Endothelial cell of umbilical vein (primary cell): ENCODE measurements around the gene HECW1. TPM values are rescaled to one million over a fixed set of nuclear protein-coding genes. Genes with fewer than 3 reads are reported as not detected.

Source experiments
- BruUV-seq: library from RNA; stranded (reverse); fragments of 400-500 nt; replicated peaks from 2 replicates; lab custom pipeline; 2021; lab: Mats Ljungman, UMichigan
- CTCF ChIA-PET: fragments of 300-600, 350-600 bp; sonication (Branson Sonifier 250); formaldehyde crosslinking; loops from one replicate; lab custom pipeline; 2021; ENCODE audit warnings: antibody characterized with exemption, inconsistent platforms; lab: Charles Lee
- POLR2A ChIA-PET: fragments of 300-600, 350-600 bp; sonication (Branson Sonifier 250); formaldehyde crosslinking; loops from one replicate; lab custom pipeline; 2021; ENCODE audit warnings: antibody characterized with exemption, inconsistent platforms; lab: Charles Lee
- DNase-seq: peaks from one replicate; pipeline ENCODE4 v3.0.0-alpha.2; 2011; ENCODE audit warnings: low read depth, low spot score
- FAIRE-seq: peaks from 2 replicates; lab custom pipeline; 2011; peaks lifted over from hg19 to GRCh38; lab: Jason Lieb, UNC
- H2AFZ ChIP-seq: 2 replicates; pipeline ENCODE4 v1.6.0; 2012; ENCODE audit warnings: low read depth, low read length, control low read depth, inconsistent platforms
- H3K27ac ChIP-seq: 2 replicates; pipeline ENCODE4 v1.5.1; 2011; ENCODE audit warnings: low read depth, mild to moderate bottlenecking, control low read depth, low read length, moderate library complexity; ENCODE audit not compliant: insufficient read depth
- H3K27me3 ChIP-seq, 2 experiments: 2 replicates each; pipeline versions ENCODE4 v1.6.0 to v1.6.1; 2011; ENCODE audit warnings: low read length in 2 of 2, mixed read lengths in 1 of 2; ENCODE audit not compliant: control insufficient read depth in 2 of 2, insufficient read depth in 2 of 2
- H3K36me3 ChIP-seq, 2 experiments: 2 replicates in 1 of 2; 3 replicates in 1 of 2; pipeline ENCODE4 v1.5.1; 2011; ENCODE audit warnings: low read length in 2 of 2, mild to moderate bottlenecking in 1 of 2, moderate library complexity in 1 of 2; ENCODE audit not compliant: control insufficient read depth in 2 of 2, insufficient read depth in 2 of 2; ENCODE audit errors: extremely low read depth in 1 of 2
- H3K4me1 ChIP-seq: 3 replicates; pipeline ENCODE4 v1.5.1; 2011; ENCODE audit warnings: mild to moderate bottlenecking, low read length; ENCODE audit not compliant: control insufficient read depth, insufficient read depth; ENCODE audit errors: extremely low read depth
- H3K4me2 ChIP-seq: 2 replicates; pipeline ENCODE4 v1.6.1; 2011; ENCODE audit warnings: low read length, control low read depth, mixed read lengths; ENCODE audit not compliant: insufficient read depth
- H3K4me3 ChIP-seq, 3 experiments: fragments of 200-600 bp in 1 of 3; sonication (generic), shearing (Covaris generic) in 1 of 3; replicated peaks in 1 of 3; 2 replicates each; pipeline ENCODE4 v1.5.1; 2011 to 2016; ENCODE audit warnings: control low read depth in 3 of 3, low read length in 3 of 3, mild to moderate bottlenecking in 2 of 3, inconsistent platforms in 1 of 3, low read depth in 1 of 3, moderate library complexity in 1 of 3; ENCODE audit not compliant: insufficient read depth in 1 of 3
- H3K79me2 ChIP-seq: 2 replicates; pipeline ENCODE4 v1.6.0; 2012; ENCODE audit warnings: low read length, inconsistent platforms; ENCODE audit not compliant: control insufficient read depth, insufficient read depth
- H3K9ac ChIP-seq: replicated peaks from 2 replicates; pipeline ENCODE3; 2011; ENCODE audit warnings: low read length, control low read depth; ENCODE audit not compliant: insufficient read depth; ENCODE audit errors: extremely low read depth
- H3K9me1 ChIP-seq: replicated peaks from 3 replicates; pipeline ENCODE4 v1.6.0; 2011; ENCODE audit warnings: mild to moderate bottlenecking, low read length; ENCODE audit not compliant: control insufficient read depth, insufficient read depth; ENCODE audit errors: extremely low read depth
- H3K9me3 ChIP-seq: replicated peaks from 2 replicates; pipeline ENCODE4 v1.5.1; 2012; ENCODE audit warnings: low read length, inconsistent platforms; ENCODE audit not compliant: control insufficient read depth, insufficient read depth
- H4K20me1 ChIP-seq: replicated peaks from 2 replicates; pipeline ENCODE3; 2011; ENCODE audit warnings: mild to moderate bottlenecking, low read length; ENCODE audit not compliant: control insufficient read depth, insufficient read depth; ENCODE audit errors: extremely low read depth
- CTCF ChIP-seq, 2 donors: IDR thresholded peaks; 1 replicate in 1 of 2; 2 replicates in 1 of 2; pipeline ENCODE4 v1.5.1; 2011; ENCODE audit warnings: low read length in 2 of 2, mild to moderate bottlenecking in 2 of 2, moderate library complexity in 2 of 2, control low read depth in 1 of 2, inconsistent platforms in 1 of 2, low read depth in 1 of 2; ENCODE audit not compliant: insufficient read depth in 1 of 2; ENCODE audit errors: extremely low read depth in 1 of 2
- EZH2 ChIP-seq: IDR thresholded peaks from 2 replicates; pipeline ENCODE4 v1.6.1; 2012; ENCODE audit warnings: borderline replicate concordance, low read depth, mild to moderate bottlenecking, moderate library complexity, low read length, inconsistent platforms; ENCODE audit not compliant: severe bottlenecking
- FOS ChIP-seq: IDR thresholded peaks from 2 replicates; pipeline ENCODE4 v1.6.1; 2011; ENCODE audit warnings: mild to moderate bottlenecking, low read length, moderate library complexity, borderline replicate concordance; ENCODE audit not compliant: insufficient read depth
- GATA2 ChIP-seq: IDR thresholded peaks from 2 replicates; pipeline ENCODE4 v1.7.0; 2011; ENCODE audit warnings: low read depth, mild to moderate bottlenecking, moderate library complexity, mixed read lengths, low read length; ENCODE audit not compliant: insufficient read length, insufficient read depth
- JUN ChIP-seq: IDR thresholded peaks from 2 replicates; pipeline ENCODE4 v1.6.1; 2011; ENCODE audit warnings: borderline replicate concordance, low read depth; ENCODE audit not compliant: insufficient read length, insufficient read depth
- MAX ChIP-seq: IDR thresholded peaks from 2 replicates; pipeline ENCODE4 v1.6.1; 2011; ENCODE audit not compliant: insufficient read depth, insufficient read length
- MYC ChIP-seq: IDR thresholded peaks from one replicate; pipeline ENCODE4 v1.6.1; 2011; ENCODE audit warnings: mild to moderate bottlenecking, low read depth, low read length
- POLR2A ChIP-seq: IDR thresholded peaks from 2 replicates; pipeline ENCODE4 v1.6.1; 2012; ENCODE audit warnings: low read depth, mild to moderate bottlenecking, control low read depth, low read length
- POLR2AphosphoS5 ChIP-seq: IDR thresholded peaks from 2 replicates; pipeline ENCODE4 v1.6.1; 2012; ENCODE audit warnings: low read depth, mild to moderate bottlenecking, control low read depth, low read length, moderate library complexity; ENCODE audit not compliant: insufficient read depth
- dilution Hi-C: fragments of 300-500 bp; cut with MboI; formaldehyde crosslinking; loops from one replicate; pipeline ENCODE4 v1.15.0; 2019; ENCODE audit warnings: low sequenced_read_pairs; ENCODE audit not compliant: extremely low pct_ligation_motif_present
- intact Hi-C: fragments of 100-400 bp; cut with micrococcal nuclease; formaldehyde crosslinking; loops from one replicate; pipeline ENCODE4 v1.10.0; 2022
- polyA plus RNA-seq, 4 experiments: library from polyadenylated mRNA; depleted of rRNA in 3 of 4; stranded (reverse) in 3 of 4; unstranded in 1 of 4; fragments of >200 nt; gene quantifications; 2 replicates each; pipeline versions ENCODE4 v1.2.1 to v1.2.3, GENCODE V29; 2011 to 2012; ENCODE audit warnings: missing spikeins in 1 of 4
- total RNA-seq: library from RNA; stranded (reverse); gene quantifications from 2 replicates; pipeline ENCODE4 v1.2.3, GENCODE V29; 2021

Gene HECW1
- total and polyA plus RNA-seq, 2 donors (not counting 3 experiments of a cell fraction or from before 2014, with no cell fraction given), result not detected

GRCh38 chr7:43461349-43462024, 349.0 kb downstream of the HECW1 start:
- Histone ChIP-seq H3K36me3 (no peaks in the 10 kb centered on the region), H3K9ac (no peak overlapping the region), H3K79me2 (no peaks in the 10 kb centered on the region), H3K27ac (no peak overlapping the region), H4K20me1 (no peaks in the 10 kb centered on the region), H3K4me1 (no peaks in the 10 kb centered on the region), H3K4me3 (no peak overlapping the region), H2AFZ (no peak overlapping the region), H3K9me3 (no peaks in the 10 kb centered on the region), H3K4me2 (no peak overlapping the region), H3K27me3 (peaks cover under 1 to 2% of the 10 kb centered on the region in 2 experiments), H3K9me1 (no peaks in the 10 kb centered on the region)
- DNase-seq, result no peak
- TF ChIP-seq MYC, result no peak
- TF ChIP-seq JUN, result no peak
- TF ChIP-seq POLR2A, result no peak
- TF ChIP-seq CTCF (IDR thresholded peaks at IDR 0.05; ENCODE audit: extremely low read depth in 1 of 2, insufficient read depth in 1 of 2, low read depth in 1 of 2, low read length in 2 of 2), result no peak
- no peak for TF ChIP-seq GATA2
- TF ChIP-seq EZH2, result no peak
- no peak for TF ChIP-seq FOS
- no peak for TF ChIP-seq MAX
- no peak for TF ChIP-seq POLR2AphosphoS5
- intact Hi-C loops (no loop called here), dilution Hi-C loops (no loop called here)
- no peak for FAIRE-seq
- no TSS peak for BruUV-seq
- ChIA-PET CTCF (interaction anchor here (1.7 kb wide), 1 partner anchor 22 kb away, joined by 5 read pairs; no protein-coding TSS in a partner anchor), POLR2A (no interaction called here)
